Retinal pigment epithelial cell (primary cell): Measurements from ENCODE around the gene AK5.

Source experiments
- DNase-seq: peaks from one replicate; pipeline ENCODE4 v3.0.0-alpha.2; 2010; ENCODE audit warnings: low read depth
- H3K4me3 ChIP-seq: 2 replicates; pipeline ENCODE4 v1.5.1; 2011; ENCODE audit warnings: mild to moderate bottlenecking, low read length, control low read depth, moderate library complexity
- TF ChIP-seq, protein P1 (sequence below): conservative IDR thresholded peaks from 2 replicates; pipeline ENCODE4 v1.5.1; 2011; ENCODE audit warnings: low read depth, low read length, control low read depth, inconsistent platforms

Gene AK5

DNA sequence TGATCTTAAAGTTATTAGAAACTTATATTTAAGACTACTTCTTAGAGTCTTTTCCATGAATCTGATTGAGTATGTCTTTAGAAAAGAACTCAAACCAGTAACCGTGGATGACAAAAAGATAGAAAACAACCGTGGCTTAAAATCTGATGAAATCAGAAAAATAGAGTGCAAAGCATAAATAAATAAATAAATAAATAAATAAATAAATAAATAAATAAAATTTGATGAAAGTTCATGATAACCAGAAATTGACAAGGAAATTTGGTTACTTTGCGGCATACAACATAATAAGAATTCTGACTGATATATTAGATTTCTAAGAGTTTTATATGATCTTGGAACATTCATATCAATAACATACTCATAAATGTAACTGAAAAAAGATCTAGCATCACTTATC lies 152.1 kb downstream of the AK5 start:
- no peak overlapping the region for H3K4me3 ChIP-seq
- DNase-seq = no peak
- TF ChIP-seq, protein P1, sequence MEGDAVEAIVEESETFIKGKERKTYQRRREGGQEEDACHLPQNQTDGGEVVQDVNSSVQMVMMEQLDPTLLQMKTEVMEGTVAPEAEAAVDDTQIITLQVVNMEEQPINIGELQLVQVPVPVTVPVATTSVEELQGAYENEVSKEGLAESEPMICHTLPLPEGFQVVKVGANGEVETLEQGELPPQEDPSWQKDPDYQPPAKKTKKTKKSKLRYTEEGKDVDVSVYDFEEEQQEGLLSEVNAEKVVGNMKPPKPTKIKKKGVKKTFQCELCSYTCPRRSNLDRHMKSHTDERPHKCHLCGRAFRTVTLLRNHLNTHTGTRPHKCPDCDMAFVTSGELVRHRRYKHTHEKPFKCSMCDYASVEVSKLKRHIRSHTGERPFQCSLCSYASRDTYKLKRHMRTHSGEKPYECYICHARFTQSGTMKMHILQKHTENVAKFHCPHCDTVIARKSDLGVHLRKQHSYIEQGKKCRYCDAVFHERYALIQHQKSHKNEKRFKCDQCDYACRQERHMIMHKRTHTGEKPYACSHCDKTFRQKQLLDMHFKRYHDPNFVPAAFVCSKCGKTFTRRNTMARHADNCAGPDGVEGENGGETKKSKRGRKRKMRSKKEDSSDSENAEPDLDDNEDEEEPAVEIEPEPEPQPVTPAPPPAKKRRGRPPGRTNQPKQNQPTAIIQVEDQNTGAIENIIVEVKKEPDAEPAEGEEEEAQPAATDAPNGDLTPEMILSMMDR = no peak

DNA sequence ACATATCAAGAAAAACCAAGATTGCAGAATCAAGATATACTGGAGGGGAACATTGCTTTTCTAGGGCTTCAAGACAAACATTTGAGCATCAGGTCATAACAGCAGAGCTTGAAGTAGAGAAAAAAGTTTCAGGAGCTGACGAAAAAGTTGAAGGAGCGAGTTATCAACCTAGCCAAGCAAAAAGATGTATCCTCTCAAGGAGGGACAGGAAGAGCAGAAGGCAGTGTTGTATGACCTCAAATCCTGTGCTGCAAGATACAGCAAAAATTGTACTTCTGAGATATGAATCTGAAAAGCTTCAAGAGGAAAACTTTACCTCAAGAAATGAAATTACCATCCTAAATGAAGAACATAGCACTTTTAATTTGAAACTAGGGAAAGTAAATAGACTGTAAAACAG lies 153.1 kb downstream of the AK5 start:
- H3K4me3 ChIP-seq = no peak overlapping the region
- TF ChIP-seq, protein P1 = no peak
- DNase-seq = no peak

DNA sequence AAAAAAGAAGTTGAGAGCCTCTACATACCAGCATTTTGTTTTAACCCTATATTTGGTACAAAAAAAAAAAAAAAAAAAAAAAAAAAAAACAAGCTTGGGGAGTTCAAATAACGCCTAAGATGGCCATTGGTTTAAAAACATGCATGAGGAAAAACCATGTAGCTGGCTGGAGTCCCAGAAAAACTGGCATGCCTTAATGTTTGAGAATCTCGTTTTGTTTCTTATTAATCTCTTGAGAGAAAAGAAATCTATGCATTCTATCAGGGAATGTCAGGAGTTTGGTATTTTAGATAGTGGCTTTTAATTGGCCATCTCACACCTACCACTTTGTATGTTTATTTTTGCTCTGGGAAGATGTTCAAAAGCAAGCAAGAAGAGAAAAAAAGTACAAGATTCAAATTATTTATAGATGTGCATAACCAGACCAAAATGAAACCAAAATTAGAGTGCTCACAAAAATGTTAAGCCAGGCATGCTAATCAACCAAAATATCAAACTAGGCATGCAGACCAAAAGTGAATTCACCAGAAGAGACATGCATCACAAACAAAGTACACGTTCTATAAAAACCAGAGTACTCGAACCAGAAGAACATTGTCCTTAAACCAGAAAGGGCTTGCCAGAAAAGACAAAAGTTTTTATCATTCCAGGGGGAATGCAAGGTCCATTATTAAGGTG lies 156.6 kb downstream of the AK5 start:
- TF ChIP-seq, protein P1 = no peak
- peak; percentile 89 for DNase-seq
- peak overlapping the region; percentile 7 for H3K4me3 ChIP-seq

DNA sequence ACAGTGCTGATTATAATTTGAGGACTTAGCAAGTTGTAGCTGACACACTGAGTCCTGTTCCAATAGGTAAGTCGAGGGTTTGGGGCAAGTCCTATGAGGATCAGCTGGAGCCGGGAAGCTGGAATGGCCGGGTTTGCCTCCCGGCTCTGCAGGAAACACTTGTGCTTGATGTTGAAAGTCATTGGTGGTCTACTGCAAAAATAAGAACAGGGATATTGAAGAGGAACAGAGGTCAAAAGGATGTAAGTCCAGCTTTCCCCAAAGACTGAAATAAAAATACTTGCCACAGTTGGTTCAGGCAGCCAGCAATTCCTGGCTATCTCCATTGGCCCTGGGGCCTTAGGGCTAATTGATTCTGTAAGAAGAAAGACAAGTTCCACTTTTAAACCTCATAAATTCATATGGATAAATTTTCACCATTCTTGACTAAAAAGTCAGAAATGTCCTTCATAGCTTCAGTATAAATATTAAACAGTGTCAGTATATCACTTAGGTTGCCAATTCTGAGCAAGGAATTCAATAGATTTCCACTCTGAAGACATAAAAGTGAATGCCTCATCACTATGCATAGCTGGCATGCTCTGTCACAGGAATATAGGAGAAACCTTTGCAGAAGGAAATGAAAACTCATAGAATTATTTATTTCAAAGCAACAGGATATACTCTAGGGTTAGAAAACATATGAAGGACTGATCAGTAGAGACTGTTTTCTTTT lies 165.2 kb downstream of the AK5 start:
- no peak for DNase-seq
- H3K4me3 ChIP-seq = no peak overlapping the region
- TF ChIP-seq, protein P1 = no peak

DNA sequence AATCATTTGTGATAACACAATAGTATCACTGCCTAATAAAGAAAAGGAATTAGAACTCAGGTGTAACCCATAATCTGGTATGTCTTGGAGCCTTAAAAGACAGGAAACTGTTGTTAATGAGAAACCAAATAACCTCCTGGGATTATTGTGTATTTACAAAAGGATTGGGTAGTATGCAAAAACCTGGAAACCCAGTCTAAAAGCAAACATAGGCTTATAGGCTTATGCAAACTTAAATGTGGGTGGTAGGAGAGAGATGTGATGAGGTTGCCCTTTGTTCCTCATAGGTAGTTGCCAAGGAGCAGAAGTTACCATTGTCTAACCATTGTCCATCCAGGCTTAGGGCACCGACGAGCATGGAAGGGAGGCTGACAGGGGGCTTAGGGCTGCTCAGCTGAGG lies 165.8 kb downstream of the AK5 start:
- TF ChIP-seq, protein P1 = no peak
- no peak overlapping the region for H3K4me3 ChIP-seq
- DNase-seq = no peak

DNA sequence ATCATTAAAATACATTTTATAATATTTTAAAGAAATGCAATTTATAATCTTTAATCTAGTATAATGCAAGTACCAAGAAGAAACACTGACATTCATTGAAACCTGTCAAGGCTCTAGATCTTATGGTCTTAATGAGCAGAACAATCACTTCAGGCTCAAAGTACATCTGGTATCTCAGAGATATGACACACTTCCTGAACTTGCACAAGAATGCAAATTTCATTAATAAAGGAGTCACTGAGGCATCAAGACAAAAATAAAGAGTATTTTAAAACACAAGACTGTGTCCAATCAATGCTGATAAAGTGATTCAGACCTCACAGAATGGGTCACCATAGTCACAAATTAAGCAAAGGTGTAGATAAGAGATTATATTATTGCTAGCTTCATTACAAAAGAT lies 178.1 kb downstream of the AK5 start:
- no peak for DNase-seq

More for the DNA sequence above, 178.1 kb downstream of the AK5 start:
- TF ChIP-seq, protein P1 = no peak
- H3K4me3 ChIP-seq = no peak overlapping the region
